ENCODE results near the gene GPR78. TPM values are rescaled to one million over a fixed set of nuclear protein-coding genes. Genes with fewer than 3 reads are reported as not detected.

GPR78 gene
- total and polyA plus RNA-seq, 2 of the 8 experiments (the other 6 are each of a cell fraction or from before 2014, with no cell fraction given) = 1.0 to 3.0 TPM

GRCh38 chr4:8600266-8600665, 20.1 kb downstream of the GPR78 start (continued):
- no peak for TF ChIP-seq CHD7 (IDR thresholded peaks at IDR 0.05; ENCODE audit: insufficient replicate concordance, low read length)
- no peak for TF ChIP-seq SUZ12 (IDR thresholded peaks at IDR 0.05; ENCODE audit: low read length)
- TF ChIP-seq TCF12 (IDR thresholded peaks at IDR 0.05; ENCODE audit: low read depth, low read length) = no peak
- TF ChIP-seq USF2 (IDR thresholded peaks at IDR 0.05; ENCODE audit: low read length) = no peak
- TF ChIP-seq CEBPB (IDR thresholded peaks at IDR 0.05; ENCODE audit: low read depth, low read length) = no peak
- no peak for TF ChIP-seq SP1 (IDR thresholded peaks at IDR 0.05; ENCODE audit: low read depth, low read length)
- TF ChIP-seq GTF2F1 (IDR thresholded peaks at IDR 0.05; ENCODE audit: borderline replicate concordance, low read depth, low read length) = no peak
- no peak for TF ChIP-seq CHD2 (IDR thresholded peaks at IDR 0.05; ENCODE audit: low read length)
- no peak for TF ChIP-seq ATF3 (IDR thresholded peaks at IDR 0.05; ENCODE audit: insufficient read depth, low read depth, low read length)

Data from H1 (cell line).